Activated T-helper 1 cell treated with anti-CD3 and anti-CD28 coated beads, Interleukin-2, amount 50 U/mL, for 16 hours (primary cell): Measurements from ENCODE around the gene COX8C.
"Not testable (repeated sequence)": the region's sequence is repeated elsewhere in the genome, so short reads cannot be mapped to it uniquely, and the experiment has no call there.

Experiments used
- DNase-seq, 2 donors: peaks; one replicate each; pipeline ENCODE4 v3.0.0-alpha.2; 2020; ENCODE audit warnings: low read depth in 1 of 2, low spot score in 1 of 2

Gene COX8C

GRCh38 chr14:93320489-93320888, 26.5 kb upstream of the COX8C start:
- DNase-seq: no peak

GRCh38 chr14:93322929-93323599, 23.9 kb upstream of the COX8C start:
- DNase-seq: no peak

- no peak for DNase-seq
These were observed 23.3 kb upstream of the COX8C start for GRCh38 chr14:93323600-93324174.

- DNase-seq: no peak
These were observed 20.8 kb upstream of the COX8C start for GRCh38 chr14:93326196-93326595.

GRCh38 chr14:93328546-93328945, 18.4 kb upstream of the COX8C start:
- DNase-seq: no peak

GRCh38 chr14:93329965-93330608, 16.9 kb upstream of the COX8C start:
- DNase-seq: no peak

GRCh38 chr14:93330609-93331000, 16.4 kb upstream of the COX8C start:
- DNase-seq: no peak

- no peak for DNase-seq
These were observed 15.8 kb upstream of the COX8C start for GRCh38 chr14:93331002-93331727.

- DNase-seq: no peak
These were observed 15.1 kb upstream of the COX8C start for GRCh38 chr14:93331728-93332396.

- peak in 1 of 2 donors; percentile 28 for DNase-seq
These were observed 14.6 kb upstream of the COX8C start for GRCh38 chr14:93332397-93332852.

- DNase-seq: peak; percentile 86 to 94
These were observed 13.9 kb upstream of the COX8C start, which contains the start of gene BTBD7 for GRCh38 chr14:93332853-93333630. Gene BTBD7, minus strand, starts transcription at chr14:93333036. Its CDS starts 36,985 bp downstream, at chr14:93296051.

- DNase-seq: no peak
These were observed 13.3 kb upstream of the COX8C start for GRCh38 chr14:93333631-93334103.

GRCh38 chr14:93337143-93337753, 9.7 kb upstream of the COX8C start:
- DNase-seq: no peak

GRCh38 chr14:93337884-93338283, 9.1 kb upstream of the COX8C start:
- DNase-seq: no peak

GRCh38 chr14:93343266-93343665, 3.7 kb upstream of the COX8C start:
- DNase-seq: no peak

GRCh38 chr14:93343797-93344196, 3.2 kb upstream of the COX8C start:
- DNase-seq: no peak

GRCh38 chr14:93347850-93348249, 868 bp downstream of the COX8C start:
- no peak for DNase-seq

- DNase-seq: no peak
These were observed 1.3 kb downstream of the COX8C start for GRCh38 chr14:93348292-93348691.

- not testable (repeated sequence) for DNase-seq
These were observed 7.9 kb downstream of the COX8C start for GRCh38 chr14:93354873-93355272.
